DOHH2 (cell line): ENCODE data around the gene SUFU.

ENCODE experiments used
- EZH2phosphoT487 ChIP-seq: fragments of 200-600 bp; sonication (generic); IDR thresholded peaks from 2 replicates; pipeline ENCODE4 v1.6.1; 2017; ENCODE audit warnings: borderline replicate concordance, mild to moderate bottlenecking, antibody characterized with exemption, low read length, moderate library complexity, mixed read lengths
- TF ChIP-seq, protein P1 (sequence below): fragments of 200-600 bp; sonication (generic); IDR thresholded peaks from one replicate; pipeline ENCODE4 v1.5.1; 2014; ENCODE audit warnings: antibody characterized with exemption, mild to moderate bottlenecking, low read depth, low read length; ENCODE audit not compliant: poor library complexity, severe bottlenecking

- TF ChIP-seq, protein P1, sequence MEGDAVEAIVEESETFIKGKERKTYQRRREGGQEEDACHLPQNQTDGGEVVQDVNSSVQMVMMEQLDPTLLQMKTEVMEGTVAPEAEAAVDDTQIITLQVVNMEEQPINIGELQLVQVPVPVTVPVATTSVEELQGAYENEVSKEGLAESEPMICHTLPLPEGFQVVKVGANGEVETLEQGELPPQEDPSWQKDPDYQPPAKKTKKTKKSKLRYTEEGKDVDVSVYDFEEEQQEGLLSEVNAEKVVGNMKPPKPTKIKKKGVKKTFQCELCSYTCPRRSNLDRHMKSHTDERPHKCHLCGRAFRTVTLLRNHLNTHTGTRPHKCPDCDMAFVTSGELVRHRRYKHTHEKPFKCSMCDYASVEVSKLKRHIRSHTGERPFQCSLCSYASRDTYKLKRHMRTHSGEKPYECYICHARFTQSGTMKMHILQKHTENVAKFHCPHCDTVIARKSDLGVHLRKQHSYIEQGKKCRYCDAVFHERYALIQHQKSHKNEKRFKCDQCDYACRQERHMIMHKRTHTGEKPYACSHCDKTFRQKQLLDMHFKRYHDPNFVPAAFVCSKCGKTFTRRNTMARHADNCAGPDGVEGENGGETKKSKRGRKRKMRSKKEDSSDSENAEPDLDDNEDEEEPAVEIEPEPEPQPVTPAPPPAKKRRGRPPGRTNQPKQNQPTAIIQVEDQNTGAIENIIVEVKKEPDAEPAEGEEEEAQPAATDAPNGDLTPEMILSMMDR: no peak
- TF ChIP-seq EZH2phosphoT487: no peak
Observed at GRCh38 chr10:102656791-102657371, 153.1 kb downstream of the SUFU start.
